DMS53 (cell line): ENCODE data around the gene YBEY.

Experiments
- DNase-seq: peaks from one replicate; lab custom pipeline; 2025; lab: John Stamatoyannopoulos, UW

Gene YBEY

DNA sequence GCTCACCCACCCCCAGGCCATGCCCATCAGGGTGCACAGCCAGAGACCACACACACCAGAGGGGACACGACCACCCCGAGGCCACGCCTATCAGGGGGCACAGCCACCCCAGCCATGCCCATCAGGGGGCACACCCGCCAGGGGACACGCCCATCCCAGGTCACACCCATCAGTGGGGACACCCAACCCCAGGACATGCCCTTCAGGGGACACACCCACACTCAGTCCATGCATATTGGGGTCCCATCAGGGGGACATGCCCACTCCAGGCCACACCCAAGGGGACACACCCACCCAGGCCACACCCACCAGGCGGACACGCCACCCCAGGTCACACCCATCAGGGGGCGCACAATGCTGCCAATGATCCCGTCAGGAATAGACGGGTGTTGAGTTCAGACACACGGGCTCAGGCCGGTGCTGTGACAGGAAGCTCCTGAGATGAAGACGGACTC lies 21.4 kb upstream of the YBEY start:
- DNase-seq: no peak

DNA sequence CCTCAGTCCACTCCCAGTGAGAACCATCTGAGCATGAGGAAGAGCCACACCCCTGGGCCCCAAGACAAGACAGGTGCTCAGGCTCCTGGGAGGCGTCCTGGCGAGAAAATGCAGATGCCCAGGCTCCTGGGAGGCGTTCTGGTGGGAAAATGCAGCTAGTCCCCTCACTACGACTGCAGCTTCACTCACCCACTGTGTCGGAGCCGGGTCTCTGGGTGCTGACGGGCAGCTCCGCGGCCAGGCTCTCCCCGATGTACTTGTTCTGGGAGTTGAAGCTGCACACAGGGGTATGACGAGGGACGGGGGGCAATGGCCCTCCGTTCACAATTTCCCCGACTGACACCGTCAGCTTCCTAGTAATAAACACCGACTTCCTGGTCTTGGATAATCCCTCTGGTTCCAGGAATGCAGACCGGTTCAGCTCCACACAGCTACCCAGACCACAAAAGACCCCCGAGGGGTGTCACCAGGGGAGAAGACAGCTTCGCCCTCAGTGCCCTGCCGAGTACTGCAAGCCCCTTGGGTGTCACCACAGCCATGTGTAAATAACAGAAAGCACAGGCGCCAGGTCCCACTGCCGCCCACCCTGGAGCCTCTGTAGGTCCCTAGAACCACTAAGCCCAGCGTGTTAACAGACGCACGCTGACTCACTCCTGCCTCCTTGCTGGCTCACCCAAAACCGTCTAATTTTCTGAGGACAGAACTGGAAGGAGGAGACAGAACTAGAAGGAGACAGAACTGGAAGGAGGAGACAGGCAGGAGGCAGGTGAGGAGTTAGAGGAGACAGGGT lies 20.2 kb upstream of the YBEY start:
- DNase-seq: no peak

DNA sequence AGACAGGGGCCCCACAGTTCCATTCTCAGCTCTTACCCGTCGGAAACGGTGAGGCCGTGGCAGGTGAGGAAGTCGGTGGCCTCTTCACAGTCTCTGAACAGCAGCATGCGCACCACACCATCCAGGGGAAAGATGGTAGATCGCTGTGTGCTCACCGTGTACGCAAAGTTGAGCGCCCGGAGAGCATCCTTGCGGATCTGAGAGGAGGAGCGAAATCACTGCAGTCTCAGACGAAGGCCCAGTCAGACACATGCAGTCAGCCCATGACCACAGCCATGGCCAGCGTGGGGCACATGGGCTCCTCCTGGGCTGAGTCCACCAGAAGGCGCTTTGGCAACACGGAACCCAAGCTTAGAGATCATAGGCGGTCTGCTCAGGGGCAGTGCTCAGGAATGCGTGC lies 19.2 kb upstream of the YBEY start:
- DNase-seq: no peak

DNA sequence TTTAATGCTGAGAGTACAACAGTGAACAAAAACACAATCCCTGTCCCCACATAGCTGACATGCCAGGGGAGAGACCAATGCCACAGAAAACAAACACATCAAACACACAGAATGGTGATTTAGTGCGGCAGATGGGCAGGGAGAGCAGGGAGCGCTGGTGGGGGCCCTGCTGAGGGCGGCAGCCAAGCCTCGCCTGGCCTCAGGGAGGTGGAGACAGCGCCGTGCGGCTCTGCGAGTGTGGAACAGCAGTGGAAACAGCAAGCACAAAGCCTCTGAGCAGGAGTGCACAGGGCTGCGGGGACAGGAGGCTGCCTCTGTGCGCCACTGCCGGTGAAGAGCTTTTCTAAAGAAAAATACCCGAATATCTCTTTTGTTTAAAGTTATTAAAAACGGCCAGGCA lies 17.8 kb upstream of the YBEY start:
- DNase-seq: no peak

DNA sequence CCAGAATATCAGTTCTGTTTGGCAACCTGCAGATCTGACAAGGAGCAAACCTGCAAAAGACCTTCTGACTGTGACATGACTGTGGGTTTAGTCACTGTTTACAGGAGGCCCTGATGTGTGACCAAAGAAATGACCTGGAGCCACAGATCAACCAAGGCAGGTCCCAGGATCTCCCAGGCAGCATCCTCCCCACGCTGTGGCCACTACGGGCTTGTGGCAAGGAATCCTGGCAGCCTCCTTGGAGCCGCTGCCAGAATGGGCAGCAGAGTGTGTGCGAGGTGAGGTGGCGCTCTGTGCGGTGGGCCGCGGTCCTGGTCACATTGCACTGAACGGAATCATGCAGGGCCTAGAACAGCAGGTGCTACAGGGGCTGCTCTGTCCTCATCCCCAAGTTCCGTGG lies 16.7 kb upstream of the YBEY start:
- DNase-seq: peak; percentile 33

DNA sequence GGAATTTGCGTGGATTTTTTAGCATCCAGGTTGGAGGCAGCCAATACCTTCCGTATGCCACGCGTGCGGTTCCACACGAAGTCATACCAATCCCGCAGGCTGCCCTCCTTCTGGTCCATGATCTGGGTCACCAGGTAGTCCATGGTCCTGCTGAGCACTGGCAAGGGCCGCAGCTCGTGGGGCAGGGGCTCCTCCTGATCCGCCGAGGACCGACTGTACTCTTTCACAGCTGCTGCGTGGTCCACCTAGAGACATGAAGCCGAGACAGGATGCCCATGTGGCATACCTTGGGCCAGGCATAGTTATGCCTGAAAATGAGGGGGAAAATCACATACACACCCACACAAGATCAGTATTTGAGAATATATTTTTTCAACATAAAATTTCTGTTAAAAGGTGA lies 12.8 kb upstream of the YBEY start:
- no peak for DNase-seq

DNA sequence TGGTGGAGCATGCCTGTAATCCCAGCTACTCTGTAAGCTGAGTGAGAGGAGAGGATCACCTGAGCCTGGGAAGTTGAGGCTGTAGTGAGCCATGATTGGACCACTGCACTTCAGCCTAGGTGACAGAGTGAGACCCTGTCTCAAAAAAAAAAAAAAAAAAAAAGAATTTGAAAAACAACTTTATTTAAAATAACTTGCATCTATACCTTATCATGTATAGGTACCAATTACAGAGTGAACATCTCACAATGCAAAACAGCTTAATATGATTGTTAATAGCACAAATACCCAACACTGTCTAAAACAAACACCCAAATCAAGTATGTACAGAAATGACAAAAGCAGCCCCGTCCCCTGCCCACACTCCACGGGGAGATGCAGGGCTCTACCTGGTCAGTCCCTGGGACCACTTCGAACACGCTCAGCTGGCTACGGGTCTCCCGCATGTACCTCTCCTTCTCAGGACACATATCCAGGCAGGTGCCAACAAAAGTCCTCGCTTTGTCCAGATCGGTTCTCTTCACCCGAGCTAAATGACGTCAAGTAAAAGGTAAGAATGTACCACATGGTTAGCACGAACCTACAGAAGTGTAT lies 11.2 kb upstream of the YBEY start:
- no peak for DNase-seq

DNA sequence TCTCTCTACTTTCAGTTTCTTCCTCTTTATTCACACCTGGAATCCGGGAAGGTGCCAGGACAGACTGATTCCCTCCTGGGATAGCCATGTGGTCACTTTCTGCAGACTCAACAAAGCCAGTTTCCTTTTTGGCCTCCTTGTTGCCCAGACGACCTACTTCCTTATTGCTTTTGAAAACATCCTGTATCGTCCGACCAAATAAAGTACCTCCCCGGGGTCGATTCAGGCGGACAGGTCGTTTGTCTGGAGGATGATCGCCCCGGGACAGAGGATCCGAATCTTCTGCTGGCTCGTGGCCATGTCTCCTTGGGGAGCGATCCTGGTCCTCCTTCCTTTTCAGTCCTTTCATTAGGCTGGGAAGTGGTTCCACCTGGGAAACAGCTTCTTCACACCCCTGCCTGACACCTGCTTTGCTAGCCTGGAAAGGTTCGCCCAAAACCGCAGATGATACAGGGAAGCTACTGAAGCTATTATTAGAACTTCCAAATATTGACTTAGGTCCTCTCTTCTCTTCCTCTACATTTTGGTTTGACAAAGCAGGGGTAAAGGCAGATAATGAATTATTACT lies 2.0 kb upstream of the YBEY start:
- peak; percentile 15 for DNase-seq

DNA sequence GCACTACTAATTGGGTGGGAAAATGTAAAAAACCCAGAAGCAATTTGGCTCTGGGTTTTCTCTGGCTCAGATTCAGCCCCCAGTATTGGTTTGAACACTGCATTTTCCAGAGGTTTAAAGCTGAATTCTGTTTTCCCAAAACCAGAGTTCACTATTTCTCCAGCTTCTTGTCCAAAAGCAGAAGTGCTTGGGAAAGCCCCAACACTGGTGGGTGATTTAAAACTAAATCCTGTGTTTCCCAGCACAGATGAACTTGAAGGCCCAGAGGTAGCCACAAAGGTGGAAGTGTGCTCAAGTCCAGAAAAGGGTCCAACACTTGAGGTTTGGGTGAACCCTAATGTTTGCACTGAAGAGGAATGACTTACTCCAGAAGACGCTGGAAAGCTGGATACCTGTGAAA lies 1.4 kb upstream of the YBEY start:
- no peak for DNase-seq

DNA sequence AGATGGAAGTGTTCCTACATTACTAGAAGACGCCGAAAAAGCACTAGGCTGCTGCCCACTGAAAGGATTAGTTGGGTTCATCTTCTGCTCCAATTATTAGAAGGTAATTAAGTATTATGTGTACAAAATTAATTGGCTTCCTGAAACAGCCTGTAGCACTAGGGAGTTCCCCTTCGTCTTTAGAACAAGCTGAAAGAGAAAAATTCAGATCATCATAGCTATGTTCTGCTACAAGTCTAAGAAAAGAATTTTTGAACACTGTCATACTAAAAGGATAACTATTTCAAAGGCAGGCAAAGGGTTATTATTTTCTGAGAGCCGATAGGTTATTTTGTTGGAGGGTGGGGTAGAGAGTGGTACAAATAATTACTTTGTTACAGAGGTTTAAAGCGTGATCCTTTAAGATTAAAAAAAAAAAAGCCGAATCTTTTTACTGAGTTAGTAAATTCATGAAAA lies 908 bp upstream of the YBEY start, which contains the start of gene MCM3AP:
TSS of gene MCM3AP (minus strand) at position 406 of the 456 bp plus-strand sequence. CDS start at position 81, 325 bp downstream.
- DNase-seq: no peak

DNA sequence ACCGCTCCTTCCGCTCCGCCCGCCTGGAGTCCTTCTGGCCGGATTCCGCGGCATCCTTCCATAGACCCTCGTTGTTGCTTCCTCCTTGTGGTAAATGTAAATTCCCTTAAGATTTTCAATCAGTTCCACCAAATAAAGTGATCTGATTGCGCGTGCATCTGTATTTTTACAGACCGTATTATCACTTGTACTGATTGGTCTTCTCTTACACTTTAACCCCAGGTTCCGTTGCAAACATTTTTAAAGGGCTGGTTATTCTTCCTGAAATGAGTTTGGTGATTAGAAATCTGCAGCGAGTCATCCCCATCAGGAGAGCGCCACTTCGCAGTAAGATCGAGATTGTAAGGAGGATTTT lies 483 bp downstream of the YBEY start:
- DNase-seq: no peak

DNA sequence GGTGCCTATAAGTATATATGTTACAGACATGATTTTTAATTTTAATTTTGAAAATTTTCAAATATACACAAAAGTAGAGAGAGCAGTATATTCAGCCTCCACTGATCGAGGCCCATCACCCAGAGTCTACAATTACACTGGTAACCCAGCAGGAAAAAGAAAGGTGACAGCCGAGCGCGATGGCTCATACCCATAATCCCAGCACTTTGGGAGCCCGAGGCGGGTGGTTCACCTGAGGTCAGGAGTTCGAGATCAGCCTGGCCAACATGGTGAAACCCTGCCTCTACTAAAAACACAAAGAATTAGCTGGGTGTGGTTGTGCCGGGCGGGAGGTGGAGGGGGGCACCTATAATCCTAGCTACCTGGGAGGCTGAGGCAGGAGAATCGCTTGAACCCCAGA lies 1.4 kb downstream of the YBEY start:
- DNase-seq: no peak

DNA sequence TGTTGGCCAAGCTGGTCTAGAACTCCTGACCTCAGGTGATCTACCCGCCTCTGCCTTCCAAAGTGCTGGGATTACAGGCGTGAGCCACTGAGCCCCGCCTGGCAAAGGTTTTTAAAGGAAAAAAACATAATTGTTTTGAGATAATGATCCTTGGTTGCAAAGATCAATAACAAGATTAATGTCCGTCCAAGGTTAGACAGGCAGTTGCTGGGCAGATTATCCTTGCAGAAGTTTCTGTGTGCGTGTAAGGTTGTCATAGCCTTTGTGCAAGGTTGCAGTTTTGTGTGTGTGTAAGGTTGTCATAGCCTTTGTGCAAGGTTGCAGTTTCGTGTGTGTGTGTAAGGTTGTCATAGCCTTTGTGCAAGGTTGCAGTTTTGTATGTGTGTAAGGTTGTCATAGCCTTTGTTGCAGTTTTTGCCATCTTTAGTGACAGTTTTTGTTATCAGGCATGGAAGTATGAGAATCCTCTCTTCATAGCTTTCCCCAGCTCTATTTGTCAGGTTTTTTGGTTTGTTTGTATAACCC lies 3.6 kb downstream of the YBEY start:
- peak; percentile 12 for DNase-seq

DNA sequence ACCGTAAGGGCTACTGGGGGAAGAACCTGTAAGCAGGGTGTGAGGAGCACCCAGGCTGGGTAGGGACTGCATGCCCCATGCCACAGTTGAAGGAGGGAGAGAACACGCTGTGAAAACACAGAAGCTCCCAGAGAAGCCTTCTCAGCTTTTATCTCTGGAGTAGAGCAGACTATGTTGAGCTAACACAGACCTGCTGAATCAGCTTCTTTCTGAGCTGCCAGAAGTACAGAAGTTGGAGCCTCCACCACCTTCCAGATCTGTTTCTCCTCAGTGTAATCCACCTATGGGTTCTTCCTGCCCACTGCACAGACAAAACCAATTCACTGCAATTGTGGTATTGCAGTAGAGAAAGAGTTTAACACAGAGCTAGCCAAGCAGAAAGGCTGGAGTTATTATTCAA lies 5.4 kb downstream of the YBEY start:
- peak; percentile 47 for DNase-seq

DNA sequence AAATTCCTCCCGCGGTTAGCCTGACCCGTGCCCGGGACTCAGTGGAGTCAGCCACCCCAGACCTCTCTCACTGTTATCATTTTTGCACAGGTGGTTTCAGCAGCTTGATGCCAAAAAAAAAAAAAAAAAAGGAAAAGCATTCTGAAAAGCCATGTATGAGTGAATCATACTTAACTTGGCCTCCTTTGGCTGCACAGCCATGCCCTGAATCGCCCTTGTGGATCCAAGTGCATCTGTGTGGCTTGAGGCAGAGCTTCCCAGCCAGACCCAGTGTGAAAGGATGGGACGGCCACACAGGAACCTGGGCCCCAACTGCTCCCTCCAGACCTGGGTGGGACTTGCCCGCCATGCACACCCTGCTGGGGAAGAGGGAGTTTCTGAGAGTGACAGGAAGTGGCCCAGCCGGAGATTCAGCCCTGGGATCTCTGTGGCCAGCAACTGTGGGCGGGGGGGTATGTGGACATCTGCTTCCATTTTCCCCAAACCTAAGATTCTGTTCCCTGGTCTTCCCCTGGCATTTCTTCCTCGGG lies 8.6 kb downstream of the YBEY start:
- peak; percentile 69 for DNase-seq

DNA sequence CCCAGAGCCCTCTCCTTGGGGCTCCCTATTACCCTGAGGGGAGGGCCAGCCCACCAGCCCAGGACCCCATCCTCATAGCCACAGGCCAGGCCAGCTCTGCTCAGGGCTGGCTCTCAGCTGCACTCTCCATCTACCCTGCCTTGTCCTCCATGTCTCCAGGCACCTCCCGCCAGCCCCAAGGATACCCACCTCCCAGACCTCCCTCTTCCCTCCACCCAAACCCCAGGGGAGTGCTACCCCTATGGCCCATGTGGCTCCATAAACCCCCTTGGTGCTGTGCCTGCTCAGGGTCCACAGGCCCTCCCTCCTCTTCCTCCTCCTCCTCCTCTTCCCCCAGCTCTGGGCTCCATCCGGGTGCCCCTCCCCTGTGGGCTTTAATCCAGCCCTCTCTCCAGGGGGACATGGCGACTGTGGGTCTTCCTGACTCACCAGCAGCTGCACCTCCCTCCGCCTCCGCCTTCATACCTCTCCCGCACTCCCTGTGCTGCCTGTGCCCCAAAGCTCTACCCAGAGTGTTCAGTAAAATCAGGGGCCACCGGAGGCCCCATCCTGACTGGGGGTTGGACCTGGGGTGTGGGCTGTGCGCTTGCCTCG lies 9.1 kb downstream of the YBEY start:
- DNase-seq: no peak

DNA sequence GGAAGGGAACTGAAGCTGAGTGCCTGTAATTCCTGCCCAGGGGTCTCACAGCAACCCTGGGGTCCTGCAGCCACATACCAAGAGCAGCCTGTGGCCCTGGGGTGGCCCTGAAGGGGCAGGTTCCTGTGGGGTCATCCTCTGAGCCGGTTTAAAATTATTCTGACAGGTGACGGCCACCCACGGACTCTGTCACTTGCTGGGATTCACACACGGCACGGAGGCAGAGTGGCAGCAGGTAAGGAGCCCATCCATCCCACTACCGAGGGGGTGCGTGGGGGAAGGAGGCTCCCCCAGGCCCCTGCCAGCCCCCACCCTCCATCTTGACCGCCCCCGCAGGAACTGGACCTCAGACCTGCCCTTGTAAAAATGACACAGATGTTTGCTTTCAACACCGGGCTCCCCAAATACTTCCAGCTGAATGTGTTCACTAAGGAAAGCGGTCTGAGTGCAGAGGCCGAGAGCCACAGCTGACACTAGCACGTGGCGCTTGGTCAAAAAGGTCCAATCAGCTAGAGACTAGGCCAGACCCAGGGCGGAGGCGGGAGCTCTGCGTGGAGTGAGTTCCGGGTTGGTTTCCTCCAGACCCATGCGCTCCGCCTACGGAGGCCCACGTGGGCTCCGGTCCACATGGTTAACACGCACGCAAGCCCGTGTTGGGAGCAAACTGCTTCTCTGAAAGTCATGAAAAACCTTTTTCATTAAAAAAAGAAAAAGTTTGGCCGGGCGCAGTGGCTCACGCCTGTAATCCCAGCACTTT lies 10.0 kb downstream of the YBEY start:
- peak; percentile 30 for DNase-seq

DNA sequence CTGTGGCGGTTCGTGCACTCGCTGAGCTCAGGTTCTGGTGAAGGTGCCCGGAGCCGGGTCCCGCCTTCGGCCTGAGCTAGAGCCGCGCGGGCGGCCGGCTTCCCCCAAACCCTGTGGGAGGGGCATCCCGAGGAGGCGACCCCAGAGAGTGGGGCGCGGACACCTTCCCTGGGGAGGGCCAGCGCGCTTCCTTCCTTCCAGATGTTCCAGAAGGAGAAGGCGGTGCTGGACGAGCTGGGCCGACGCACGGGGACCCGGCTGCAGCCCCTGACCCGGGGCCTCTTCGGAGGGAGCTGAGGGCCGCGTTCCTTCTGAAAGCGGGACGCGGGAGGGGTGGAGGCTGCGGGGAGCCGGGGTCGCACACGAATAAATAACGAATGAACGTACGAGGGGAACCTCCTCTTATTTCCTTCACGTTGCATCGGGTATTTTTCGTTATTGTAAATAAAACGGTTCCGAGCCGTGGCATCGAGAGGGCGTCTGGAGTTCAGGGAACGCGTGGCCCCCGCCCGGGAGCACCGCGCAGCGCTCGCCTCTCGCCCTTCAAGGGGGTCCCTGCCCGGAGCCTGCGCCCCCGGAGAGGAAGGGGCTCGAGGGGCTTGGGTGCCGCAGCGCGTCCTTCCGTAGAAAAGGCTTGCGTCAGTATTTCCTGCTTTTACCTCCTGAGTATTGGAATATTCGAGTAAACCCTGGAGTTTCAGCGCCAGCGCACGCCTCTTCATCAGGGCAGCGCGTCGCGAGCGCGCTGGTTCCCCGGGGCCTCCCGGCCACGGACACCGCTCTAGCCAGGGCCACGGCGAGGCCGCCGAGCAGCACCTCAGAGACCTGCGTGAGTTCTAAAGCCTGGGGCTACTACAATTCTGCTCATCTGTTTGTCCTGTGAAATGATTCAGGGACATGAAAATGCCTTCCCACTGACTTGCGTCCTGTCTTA lies 11.5 kb downstream of the YBEY start:
- peak; percentile 59 for DNase-seq

DNA sequence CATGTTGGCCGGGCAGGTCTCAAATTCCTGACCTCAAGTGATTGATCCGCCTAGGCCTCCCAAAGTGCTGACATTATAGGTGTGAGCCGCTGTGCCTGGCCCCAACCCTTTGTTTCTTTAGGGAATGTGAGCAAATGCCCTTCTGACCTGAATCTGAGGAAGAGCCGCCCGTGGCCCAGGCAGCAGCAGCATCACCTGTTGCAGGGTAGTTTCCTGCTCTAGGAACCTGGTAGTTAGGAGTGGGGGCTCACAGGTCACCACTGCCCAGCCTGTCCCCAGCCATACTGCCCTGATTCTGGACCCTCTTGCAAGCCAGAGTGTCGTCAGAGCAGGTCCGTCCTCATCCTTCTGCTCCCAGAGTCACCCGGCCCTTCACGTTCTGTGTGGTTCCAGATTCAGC lies 13.0 kb downstream of the YBEY start:
- no peak for DNase-seq

DNA sequence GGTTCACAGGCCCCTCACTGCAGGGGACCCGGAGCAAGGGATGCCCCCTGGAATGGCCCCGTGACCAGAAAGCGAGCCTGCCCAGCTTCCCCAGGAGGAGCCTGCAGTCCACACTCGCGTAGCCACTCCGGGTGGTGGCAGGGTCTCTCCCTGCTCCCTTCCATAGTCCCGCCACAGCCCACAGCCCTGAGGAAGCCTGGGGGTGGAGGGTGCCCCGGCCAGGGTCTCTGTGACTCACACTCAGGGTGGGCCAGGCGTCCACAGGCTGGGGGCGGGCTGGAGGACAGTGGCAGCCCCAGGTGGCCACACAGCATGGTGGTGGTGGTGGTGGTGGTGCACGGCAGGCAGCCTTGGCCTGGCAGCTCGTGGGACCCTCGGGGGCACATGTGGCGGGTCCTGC lies 15.6 kb downstream of the YBEY start:
- DNase-seq: no peak

DNA sequence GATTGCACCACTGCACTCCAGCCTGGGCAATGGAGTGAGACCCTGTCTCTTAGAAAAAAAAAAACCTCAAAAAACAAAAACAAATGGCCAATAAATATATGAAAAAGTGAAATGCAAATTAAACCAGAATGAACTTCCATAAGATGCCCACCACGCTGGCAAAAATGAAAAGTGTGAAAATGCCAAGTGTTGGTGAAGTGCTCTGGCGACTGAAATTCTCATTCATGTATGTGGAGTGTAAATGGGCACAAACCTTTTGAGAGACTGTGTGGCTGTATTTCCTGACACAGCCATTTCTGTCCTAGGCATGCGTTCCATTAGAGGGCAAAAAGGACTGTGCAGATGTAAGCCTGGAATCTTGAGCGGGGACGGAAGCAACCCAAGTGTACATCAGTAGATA lies 18.3 kb downstream of the YBEY start:
- no peak for DNase-seq
